Fibroblast of the conjunctiva (primary cell): Measurements from ENCODE around the gene EVI2B.
"Not testable (repeated sequence)": the region's sequence is repeated elsewhere in the genome, so short reads cannot be mapped to it uniquely, and the experiment has no call there.

Source experiments
- DNase-seq: peaks from one replicate; pipeline ENCODE4 v3.0.0-alpha.2; 2010; ENCODE audit warnings: low read depth

The EVI2B gene

GRCh38 chr17:31310260-31310659 is 3.6 kb downstream of the EVI2B start:
- no peak for DNase-seq

GRCh38 chr17:31309556-31309955 is 4.3 kb downstream of the EVI2B start:
- no peak for DNase-seq

- no peak for DNase-seq
These were observed 5.2 kb downstream of the EVI2B start for GRCh38 chr17:31308372-31309334.

GRCh38 chr17:31307640-31308039 is 6.2 kb downstream of the EVI2B start:
- DNase-seq: no peak

- no peak for DNase-seq
These were observed 14.2 kb downstream of the EVI2B start for GRCh38 chr17:31299624-31300023.

GRCh38 chr17:31297090-31297489 is 16.8 kb downstream of the EVI2B start, which contains the start of gene OMG:
TSS of gene OMG (minus strand) at chr17:31297239. CDS start at chr17:31296331, 908 bp downstream.
- no peak for DNase-seq

- no peak for DNase-seq
These were observed 17.7 kb downstream of the EVI2B start for GRCh38 chr17:31296142-31296541.

- no peak for DNase-seq
These were observed 18.4 kb downstream of the EVI2B start for GRCh38 chr17:31295489-31295871.

GRCh38 chr17:31294820-31295488 is 18.9 kb downstream of the EVI2B start:
- DNase-seq: no peak

- no peak for DNase-seq
These were observed 19.6 kb downstream of the EVI2B start for GRCh38 chr17:31294231-31294630.

GRCh38 chr17:31293581-31293980 is 20.3 kb downstream of the EVI2B start:
- no peak for DNase-seq

- no peak for DNase-seq
These were observed 22.0 kb downstream of the EVI2B start for GRCh38 chr17:31291820-31292219.

GRCh38 chr17:31289790-31290189 is 24.1 kb downstream of the EVI2B start:
- no peak for DNase-seq

- DNase-seq: not testable (repeated sequence)
These were observed 25.9 kb downstream of the EVI2B start for GRCh38 chr17:31287932-31288331.

GRCh38 chr17:31286587-31286986 is 27.3 kb downstream of the EVI2B start:
- DNase-seq: no peak

- no peak for DNase-seq
These were observed 30.0 kb downstream of the EVI2B start for GRCh38 chr17:31283841-31284240.

- DNase-seq: no peak
These were observed 32.8 kb downstream of the EVI2B start for GRCh38 chr17:31281061-31281460.

GRCh38 chr17:31279401-31279800 is 34.5 kb downstream of the EVI2B start:
- DNase-seq: no peak

GRCh38 chr17:31275116-31275515 is 38.7 kb downstream of the EVI2B start:
- no peak for DNase-seq

- peak; percentile 55 for DNase-seq
These were observed 39.6 kb downstream of the EVI2B start for GRCh38 chr17:31274252-31274651.

- DNase-seq: peak; percentile 13
These were observed 40.3 kb downstream of the EVI2B start for GRCh38 chr17:31273516-31273915.

- no peak for DNase-seq
These were observed 41.1 kb downstream of the EVI2B start for GRCh38 chr17:31272803-31273202.

GRCh38 chr17:31272236-31272635 is 41.6 kb downstream of the EVI2B start:
- DNase-seq: no peak
